HepG2 (cell line): ENCODE measurements around the gene STRADB. TPM values are rescaled to one million over a fixed set of nuclear protein-coding genes. Genes with fewer than 3 reads are reported as not detected.
A peak's percentile ranks its signal among the peaks of the same experiment; 100 is the strongest.

Experiments
- ATAC-seq: fragments of 200-7000 bp; cut with Tn5 transposase; 3 replicates; pipeline ENCODE4 v1.9.1; 2020; ENCODE audit warnings: mild to moderate bottlenecking, moderate library complexity
- BruUV-seq: library from RNA; stranded (reverse); fragments of 400-500 nt; replicated peaks from 2 replicates; lab custom pipeline; 2021; lab: Mats Ljungman, UMichigan
- CTCF ChIA-PET: fragments of 300-600 bp; formaldehyde crosslinking; extraction: SDS; loops from one replicate; lab custom pipeline; 2021; ENCODE audit warnings: low total read pairs, inconsistent platforms, low intra/inter-chr PET ratio; lab: Yijun Ruan, JAX
- POLR2A ChIA-PET: fragments of 350-600 bp; sonication (Branson Sonifier 250); formaldehyde crosslinking; loops from one replicate; lab custom pipeline; 2020; ENCODE audit warnings: antibody characterized with exemption, inconsistent platforms; lab: Yijun Ruan, JAX
- DNase-seq: peaks from one replicate; pipeline ENCODE4 v3.0.0-alpha.2; 2015; ENCODE audit warnings: low spot score
- FAIRE-seq: peaks from 3 replicates; lab custom pipeline; 2011; peaks lifted over from hg19 to GRCh38; lab: Jason Lieb, UNC
- H2AFZ ChIP-seq: one replicate; pipeline ENCODE4 v1.6.1; 2011; ENCODE audit warnings: low read length, inconsistent platforms
- H3K27ac ChIP-seq: fragments of 300-600 bp; 3 replicates; pipeline ENCODE4 v1.8.0; 2011; ENCODE audit warnings: mixed run types, mild to moderate bottlenecking, mixed read lengths, low read length, inconsistent platforms; ENCODE audit not compliant: insufficient read depth; ENCODE audit errors: extremely low read length
- H3K27me3 ChIP-seq, 2 experiments: fragments of 200-600 bp in 1 of 2; 2 replicates in 1 of 2; 3 replicates in 1 of 2; pipeline versions ENCODE4 v1.6.0 to v1.8.0; 2011; ENCODE audit warnings: low read length in 2 of 2, mild to moderate bottlenecking in 2 of 2, moderate library complexity in 2 of 2, inconsistent platforms in 1 of 2; ENCODE audit not compliant: insufficient read depth in 2 of 2, control insufficient read depth in 1 of 2
- H3K36me3 ChIP-seq, 2 experiments: fragments of 200-600 bp in 1 of 2; replicated peaks in 1 of 2; 2 replicates in 1 of 2; 3 replicates in 1 of 2; pipeline versions ENCODE4 v1.5.1 to v1.8.0; 2011; ENCODE audit warnings: low read length in 2 of 2, inconsistent platforms in 1 of 2; ENCODE audit not compliant: insufficient read depth in 2 of 2, control insufficient read depth in 1 of 2
- H3K4me1 ChIP-seq: 2 replicates; pipeline ENCODE4 v1.5.1; 2012; ENCODE audit warnings: low read length, inconsistent platforms; ENCODE audit not compliant: insufficient read depth
- H3K4me2 ChIP-seq: 2 replicates; pipeline ENCODE4 v1.6.0; 2011; ENCODE audit warnings: low read depth, low read length, inconsistent platforms
- H3K4me3 ChIP-seq, 3 experiments: fragments of 200-600 bp in 1 of 3; sonication (generic), shearing (Covaris generic) in 1 of 3; replicated peaks in 1 of 3; 2 replicates each; pipeline ENCODE4 v1.5.1; 2011 to 2016; ENCODE audit warnings: low read length in 3 of 3, inconsistent platforms in 2 of 3, low read depth in 2 of 3, mild to moderate bottlenecking in 2 of 3, control low read depth in 1 of 3, mixed read lengths in 1 of 3; ENCODE audit not compliant: insufficient read depth in 1 of 3
- H3K79me2 ChIP-seq: one replicate; pipeline ENCODE4 v1.6.1; 2011; ENCODE audit warnings: low read length, inconsistent platforms; ENCODE audit not compliant: insufficient read depth
- H3K9ac ChIP-seq: 2 replicates; pipeline ENCODE4 v1.6.0; 2011; ENCODE audit warnings: mild to moderate bottlenecking, low read depth, low read length, inconsistent platforms; ENCODE audit not compliant: insufficient read depth
- H3K9me3 ChIP-seq: 2 replicates; pipeline ENCODE4 v1.5.1; 2012; ENCODE audit warnings: mild to moderate bottlenecking, low read length
- H4K20me1 ChIP-seq: 2 replicates; pipeline ENCODE4 v1.6.0; 2011; ENCODE audit warnings: inconsistent platforms, mild to moderate bottlenecking, low read length, moderate library complexity; ENCODE audit not compliant: insufficient read depth
- HOXA9 ChIP-seq: sonication (generic); formaldehyde crosslinking; IDR thresholded peaks from 2 replicates; pipeline ENCODE4 v1.8.1; 2022; ENCODE audit warnings: missing genetic modification reagents, mild to moderate bottlenecking, moderate library complexity, borderline replicate concordance
- MAFK ChIP-seq, 2 experiments: IDR thresholded peaks in 1 of 2; conservative IDR thresholded peaks in 1 of 2; 2 replicates each; pipeline ENCODE4 v1.6.1; 2011; ENCODE audit warnings: improper control_type of control experiment in 2 of 2, low read length in 2 of 2
- NCOR1 ChIP-seq: fragments of 200-600 bp; sonication (generic); IDR thresholded peaks from 2 replicates; pipeline ENCODE4 v1.7.0; 2017; ENCODE audit warnings: antibody characterized with exemption, low read length, borderline replicate concordance
- NFE2L1 ChIP-seq: sonication (generic); formaldehyde crosslinking; IDR thresholded peaks from 2 replicates; pipeline ENCODE4 v1.4.0; 2020; ENCODE audit warnings: missing genetic modification reagents, mild to moderate bottlenecking, borderline replicate concordance
- PCBP2 ChIP-seq: fragments of 200-400 bp; formaldehyde crosslinking; optimal IDR thresholded peaks from 2 replicates; pipeline ENCODE3; 2018; ENCODE audit warnings: low read length, low read depth; ENCODE audit not compliant: poor library complexity, severe bottlenecking
- SETDB1 ChIP-seq: sonication (generic); formaldehyde crosslinking; IDR thresholded peaks from 2 replicates; pipeline ENCODE4 v1.5.1; 2020; ENCODE audit warnings: missing genetic modification reagents, mild to moderate bottlenecking, borderline replicate concordance
- TERF1 ChIP-seq: sonication (generic); formaldehyde crosslinking; IDR thresholded peaks from 2 replicates; pipeline ENCODE4 v1.8.0; 2022; ENCODE audit warnings: mild to moderate bottlenecking, missing genetic modification reagents, moderate library complexity
- XRCC5 ChIP-seq: fragments of 200-400 bp; formaldehyde crosslinking; optimal IDR thresholded peaks from 2 replicates; pipeline ENCODE3; 2017; ENCODE audit warnings: mild to moderate bottlenecking, low read length
- ZNF616 ChIP-seq: sonication (generic); formaldehyde crosslinking; IDR thresholded peaks from 2 replicates; pipeline ENCODE4 v1.5.0; 2020; ENCODE audit warnings: low read depth, mild to moderate bottlenecking, missing genetic modification reagents
- WGBS: methylation state at CpG from one replicate; pipeline ENCODE4 v1.1.6; 2017; ENCODE audit warnings: low lambda C conversion rate; 5-methylcytosine and 5-hydroxymethylcytosine counted together
- in situ Hi-C: cut with HindIII; loops from 2 replicates; pipeline ENCODE4 v1.10.0; 2017; ENCODE audit warnings: low pct_unique_long_range_greater_than_20kb; ENCODE audit not compliant: extremely low pct_ligation_motif_present
- intact Hi-C: fragments of 100-400 bp; cut with micrococcal nuclease; formaldehyde crosslinking; loops from one replicate; pipeline ENCODE4 v1.10.0; 2022; ENCODE audit not compliant: unreplicated experiment
- polyA plus RNA-seq, 8 experiments: library from polyadenylated mRNA; depleted of rRNA in 3 of 8; stranded (reverse) in 7 of 8; unstranded in 1 of 8; fragments of >200 nt; fragmentation: Illumina TruSeq in 4 of 8; extraction: Trizol in 4 of 8; gene quantifications; 2 replicates each; pipeline versions ENCODE4 v1.2.1 to v1.2.3, GENCODE V29; 2011 to 2016; ENCODE audit warnings: low read depth in 4 of 8, missing spikeins in 1 of 8, mixed read lengths in 1 of 8; ENCODE audit not compliant: insufficient read depth in 1 of 8
- total RNA-seq, 5 experiments: library from RNA; depleted of rRNA; stranded (reverse); fragments of >200 nt; fragmentation: Illumina TruSeq; extraction: Trizol; gene quantifications; 2 replicates each; pipeline ENCODE4 v1.2.3, GENCODE V29; 2016; ENCODE audit warnings: low read depth in 1 of 5
- TF ChIP-seq, protein P1 (sequence below): sonication (generic); formaldehyde crosslinking; IDR thresholded peaks from 2 replicates; pipeline ENCODE4 v1.5.0; 2020; ENCODE audit warnings: missing genetic modification reagents

Gene STRADB
- total and polyA plus RNA-seq, 2 of the 13 experiments (the other 11 are each of a cell fraction or from before 2014, with no cell fraction given) = 34.1 to 66.6 TPM

GRCh38 chr2:201413143-201413542, 38.4 kb upstream of the STRADB start:
- Histone ChIP-seq H3K27me3 (no peaks in the 10 kb centered on the region), H3K9me3 (no peaks in the 10 kb centered on the region), H3K4me3 (no peak overlapping the region), H3K79me2 (peaks cover 2% of the 10 kb centered on the region), H3K9ac (no peak overlapping the region), H3K4me2 (no peak overlapping the region), H2AFZ (no peak overlapping the region), H3K4me1 (peaks cover 8% of the 10 kb centered on the region; the same call in 1 of the 2 replicates), H3K36me3 (peaks cover 0 to 3% of the 10 kb centered on the region in 2 experiments; a peak in 1 of 5 replicates), H3K27ac (no peak overlapping the region), H4K20me1 (no peaks in the 10 kb centered on the region)
- ATAC-seq (no peak), FAIRE-seq (no peak), DNase-seq (no peak)
- in situ Hi-C loops = no loop called here
- intact Hi-C loops = no loop called here
- no peak for TF ChIP-seq NCOR1
- no peak for TF ChIP-seq TERF1 (CRISPR knock-in tag)
- TF ChIP-seq HOXA9 (CRISPR knock-in tag) = no peak
- TF ChIP-seq XRCC5 = no peak
- no peak for TF ChIP-seq NFE2L1 (CRISPR knock-in tag)
- TF ChIP-seq ZNF616 (CRISPR knock-in tag) = no peak
- TF ChIP-seq MAFK (conservative IDR thresholded peaks at IDR 0.05 in 1 of 2, IDR thresholded peaks at IDR 0.05 in 1 of 2; ENCODE audit: low read length in 2 of 2) = 0 out of 4 replicates have a peak, but pooled peaks of 1 of the 2 experiments have one; percentile 0
- peak; percentile 24 for TF ChIP-seq PCBP2
- TF ChIP-seq SETDB1 (CRISPR knock-in tag) = no peak
- TF ChIP-seq, protein P1, sequence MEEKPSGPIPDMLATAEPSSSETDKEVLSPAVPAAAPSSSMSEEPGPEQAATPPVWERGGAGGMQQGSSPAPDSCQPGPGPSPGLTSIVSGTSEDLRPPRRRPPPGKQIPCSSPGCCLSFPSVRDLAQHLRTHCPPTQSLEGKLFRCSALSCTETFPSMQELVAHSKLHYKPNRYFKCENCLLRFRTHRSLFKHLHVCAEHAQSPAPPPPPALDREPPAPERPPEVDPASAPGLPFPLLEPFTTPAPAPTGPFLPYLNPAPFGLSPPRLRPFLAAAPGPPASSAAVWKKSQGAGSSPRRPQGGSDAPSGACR (CRISPR knock-in tag) = no peak
- no TSS peak for BruUV-seq
- POLR2A ChIA-PET = no interaction called here
- CTCF ChIA-PET = no interaction called here
- 85% methylated on average over 2 of the region's 2 CpGs for WGBS
